ENCODE results near the gene SPSB4. TPM values are rescaled to one million over a fixed set of nuclear protein-coding genes. Genes with fewer than 3 reads are reported as not detected.

Gene SPSB4
- total and polyA plus RNA-seq, 9 of the 15 experiments (the other 6 are each of a cell fraction or from before 2014, with no cell fraction given), result not detected

- no peak for ATAC-seq
- Histone ChIP-seq H3K27ac (ENCODE audit: extremely low read depth, low read depth, low read length) (no peak overlapping the region), H3K4me1 (replicated peaks in 1 of 2; ENCODE audit: control insufficient read depth in 2 of 2, insufficient read depth in 2 of 2, low read length in 2 of 2) (peaks cover 0 to 4% of the 10 kb centered on the region in 2 experiments; a peak in 1 of 5 replicates), H4K20me1 (replicated peaks; ENCODE audit: control insufficient read depth, insufficient read depth, low read length) (no peaks in the 10 kb centered on the region), H3K79me2 (ENCODE audit: control insufficient read depth, insufficient read depth, low read length) (no peaks in the 10 kb centered on the region), H3K9me3 (replicated peaks; ENCODE audit: control insufficient read depth, insufficient read depth, low read depth, low read length) (no peaks in the 10 kb centered on the region), H3K27me3 (ENCODE audit: control insufficient read depth in 2 of 2, insufficient read depth in 2 of 2, low read length in 2 of 2) (peaks cover 11 to 38% of the 10 kb centered on the region in 2 experiments), H3K36me3 (ENCODE audit: control insufficient read depth, insufficient read depth, low read length) (no peaks in the 10 kb centered on the region), H3K9me1 (ENCODE audit: control insufficient read depth, insufficient read depth, low read length) (no peaks in the 10 kb centered on the region), H3K4me2 (ENCODE audit: insufficient read depth, low read length) (no peak overlapping the region), H3K9ac (ENCODE audit: insufficient read depth in 1 of 2, low read depth in 2 of 2, low read length in 2 of 2) (no peak overlapping the region), H3K4me3 (no peak overlapping the region), H2AFZ (ENCODE audit: low read depth, low read length) (no peak overlapping the region)
- FAIRE-seq, result no peak
- intact Hi-C loops (cut with micrococcal nuclease) (no loop called here), in situ Hi-C loops (cut with MboI) (loop anchor here (5.0 to 25.0 kb wide), 2 partner anchors 95 to 175 kb away; no protein-coding TSS in a partner anchor)
- 17% methylated on average over 2 of the region's 2 CpGs for WGBS (ENCODE audit: insufficient coverage, low coverage, missing lambda C conversion rate)
- ChIA-PET POLR2A (no interaction called here), CTCF (ENCODE audit: low intra/inter-chr PET ratio) (interaction anchor here (1.5 to 2.7 kb wide), 2 partner anchors 93 to 180 kb away, joined by 7 to 12 read pairs; no protein-coding TSS in a partner anchor)
- no TSS peak for BruUV-seq (replicated peaks)
- TF ChIP-seq FIP1L1 (IDR thresholded peaks at IDR 0.05; ENCODE audit: low read depth, low read length, poor library complexity, severe bottlenecking) (no peak), ZNF398 (CRISPR knock-in tag; IDR thresholded peaks at IDR 0.05) (no peak), ZNF655 (CRISPR knock-in tag; IDR thresholded peaks at IDR 0.05) (no peak), KHSRP (IDR thresholded peaks at IDR 0.05) (no peak), PATZ1 (CRISPR knock-in tag; IDR thresholded peaks at IDR 0.05; ENCODE audit: borderline replicate concordance) (no peak)
- DNase-seq (ENCODE audit: extremely low read depth in 1 of 4, low spot score in 3 of 4), result no peak
These were observed 38.6 kb upstream of the SPSB4 start for GRCh38 chr3:141012571-141012970.
